ENCODE results near the gene PREX1. TPM values are rescaled to one million over a fixed set of nuclear protein-coding genes. Genes with fewer than 3 reads are reported as not detected.

The PREX1 gene
- total RNA-seq, 1 experiment from 2014 or later, result 3.3 TPM

DNA sequence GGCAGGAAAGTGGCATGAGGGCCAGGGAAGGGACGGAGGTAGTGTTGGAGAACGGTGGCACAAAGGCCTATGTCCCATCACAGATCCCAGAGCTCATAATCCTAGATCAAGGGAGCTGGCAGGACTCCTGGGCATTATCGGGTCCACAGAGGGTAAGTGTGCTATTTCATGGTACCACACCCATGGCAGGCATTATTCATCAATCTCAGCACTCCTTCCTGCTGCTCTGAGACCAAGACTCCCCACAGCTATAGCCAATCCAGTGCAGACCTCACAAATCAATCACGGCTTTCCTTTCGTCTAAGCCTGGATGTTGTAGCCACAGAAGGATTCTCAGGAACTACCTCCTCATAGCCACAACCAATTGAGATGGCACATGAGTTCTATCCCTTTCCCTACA, 187.9 kb downstream of the PREX1 start:
- Histone ChIP-seq H3K4me3 (no peak overlapping the region), H3K4me2 (no peak overlapping the region), H4K20me1 (ENCODE audit: insufficient read depth) (no peaks in the 10 kb centered on the region), H3K79me2 (ENCODE audit: low read depth) (no peaks in the 10 kb centered on the region), H3K27me3 (ENCODE audit: insufficient read depth, low read depth) (no peaks in the 10 kb centered on the region), H3K4me1 (replicated peaks; ENCODE audit: insufficient read depth) (peaks cover 22% of the 10 kb centered on the region), H3K9me2 (ENCODE audit: insufficient read depth) (no peaks in the 10 kb centered on the region), H3K9me3 (ENCODE audit: insufficient read depth, low read depth) (no peaks in the 10 kb centered on the region), H2AFZ (no peak overlapping the region), H3K36me3 (ENCODE audit: low read depth) (no peaks in the 10 kb centered on the region), H3F3A (ENCODE audit: insufficient read depth, low read depth) (peaks cover 5% of the 10 kb centered on the region; the same call in 1 of the 2 replicates), H3K27ac (no peak overlapping the region)
- ChIA-PET POLR2A (ENCODE audit: unreplicated experiment) (no interaction called here), CTCF (interaction anchor here (0.6 kb wide), 1 partner anchor 542 kb away, joined by 3 read pairs; no protein-coding TSS in a partner anchor)
- no peak for DNase-seq
- no peak for TF ChIP-seq EZH2 (IDR thresholded peaks at IDR 0.05; ENCODE audit: low read depth)
- TF ChIP-seq, protein P1, sequence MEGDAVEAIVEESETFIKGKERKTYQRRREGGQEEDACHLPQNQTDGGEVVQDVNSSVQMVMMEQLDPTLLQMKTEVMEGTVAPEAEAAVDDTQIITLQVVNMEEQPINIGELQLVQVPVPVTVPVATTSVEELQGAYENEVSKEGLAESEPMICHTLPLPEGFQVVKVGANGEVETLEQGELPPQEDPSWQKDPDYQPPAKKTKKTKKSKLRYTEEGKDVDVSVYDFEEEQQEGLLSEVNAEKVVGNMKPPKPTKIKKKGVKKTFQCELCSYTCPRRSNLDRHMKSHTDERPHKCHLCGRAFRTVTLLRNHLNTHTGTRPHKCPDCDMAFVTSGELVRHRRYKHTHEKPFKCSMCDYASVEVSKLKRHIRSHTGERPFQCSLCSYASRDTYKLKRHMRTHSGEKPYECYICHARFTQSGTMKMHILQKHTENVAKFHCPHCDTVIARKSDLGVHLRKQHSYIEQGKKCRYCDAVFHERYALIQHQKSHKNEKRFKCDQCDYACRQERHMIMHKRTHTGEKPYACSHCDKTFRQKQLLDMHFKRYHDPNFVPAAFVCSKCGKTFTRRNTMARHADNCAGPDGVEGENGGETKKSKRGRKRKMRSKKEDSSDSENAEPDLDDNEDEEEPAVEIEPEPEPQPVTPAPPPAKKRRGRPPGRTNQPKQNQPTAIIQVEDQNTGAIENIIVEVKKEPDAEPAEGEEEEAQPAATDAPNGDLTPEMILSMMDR (conservative IDR thresholded peaks at IDR 0.05), result no peak
- BruUV-seq (replicated peaks), result no TSS peak
- intact Hi-C loops (cut with micrococcal nuclease; ENCODE audit: unreplicated experiment), result loop anchor here (1.0 to 10.0 kb wide), 4 partner anchors 11 to 467 kb away; partner anchors contain the start of gene CSE1L

DNA sequence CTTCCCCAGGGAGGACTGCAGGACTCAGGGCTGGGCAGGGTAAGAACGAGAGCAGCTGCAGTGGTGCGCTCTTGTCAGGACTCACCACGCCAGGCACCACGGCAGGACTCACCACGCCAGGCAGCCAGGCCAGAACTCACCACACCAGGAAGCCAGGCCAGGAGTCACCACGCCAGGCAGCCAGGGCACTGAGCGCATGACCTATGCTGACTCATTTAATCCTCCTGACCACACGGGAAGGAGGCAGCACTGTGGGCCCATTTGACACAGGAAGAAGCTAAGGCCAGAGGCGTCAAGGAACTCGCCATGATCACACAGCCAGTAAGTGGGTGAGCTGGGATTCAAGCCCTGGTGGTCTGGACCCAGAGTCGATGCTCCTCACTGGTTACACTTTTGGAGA, 189.3 kb downstream of the PREX1 start:
- H2AFZ ChIP-seq, result no peak overlapping the region
- H3K4me1 ChIP-seq (replicated peaks; ENCODE audit: insufficient read depth), result peaks cover 22% of the 10 kb centered on the region
- no TSS peak for BruUV-seq (replicated peaks)
- ChIA-PET POLR2A (ENCODE audit: unreplicated experiment) (interaction anchor here (0.5 to 0.6 kb wide), 2 partner anchors 70 to 307 kb away, joined by 7 to 10 read pairs; no protein-coding TSS in a partner anchor), CTCF (interaction anchor here (0.6 to 1.4 kb wide), 3 partner anchors 19 to 1082 kb away, joined by 3 to 4 read pairs (median 3); no protein-coding TSS in a partner anchor)
- peak overlapping the region; percentile 15; the same call in 1 of the 2 replicates for H3K27ac ChIP-seq
- no peaks in the 10 kb centered on the region for H3K27me3 ChIP-seq (ENCODE audit: insufficient read depth, low read depth)
- H3F3A ChIP-seq (ENCODE audit: insufficient read depth, low read depth), result peaks cover 5% of the 10 kb centered on the region; the same call in 1 of the 2 replicates
- TF ChIP-seq, protein P1 (conservative IDR thresholded peaks at IDR 0.05), result no peak
- no peak for TF ChIP-seq EZH2 (IDR thresholded peaks at IDR 0.05; ENCODE audit: low read depth)
- H3K36me3 ChIP-seq (ENCODE audit: low read depth), result no peaks in the 10 kb centered on the region
- H3K9me2 ChIP-seq (ENCODE audit: insufficient read depth), result no peaks in the 10 kb centered on the region
- intact Hi-C loops (cut with micrococcal nuclease; ENCODE audit: unreplicated experiment), result loop anchor here (5.0 to 10.0 kb wide), 3 partner anchors 344 to 469 kb away; partner anchors contain the start of gene CSE1L
- no peaks in the 10 kb centered on the region for H3K9me3 ChIP-seq (ENCODE audit: insufficient read depth, low read depth)
- H3K4me2 ChIP-seq, result peak overlapping the region; percentile 37
- H4K20me1 ChIP-seq (ENCODE audit: insufficient read depth), result no peaks in the 10 kb centered on the region
- DNase-seq, result peak; percentile 76 to 87
- no peaks in the 10 kb centered on the region for H3K79me2 ChIP-seq (ENCODE audit: low read depth)
- H3K4me3 ChIP-seq, result no peak overlapping the region

DNA sequence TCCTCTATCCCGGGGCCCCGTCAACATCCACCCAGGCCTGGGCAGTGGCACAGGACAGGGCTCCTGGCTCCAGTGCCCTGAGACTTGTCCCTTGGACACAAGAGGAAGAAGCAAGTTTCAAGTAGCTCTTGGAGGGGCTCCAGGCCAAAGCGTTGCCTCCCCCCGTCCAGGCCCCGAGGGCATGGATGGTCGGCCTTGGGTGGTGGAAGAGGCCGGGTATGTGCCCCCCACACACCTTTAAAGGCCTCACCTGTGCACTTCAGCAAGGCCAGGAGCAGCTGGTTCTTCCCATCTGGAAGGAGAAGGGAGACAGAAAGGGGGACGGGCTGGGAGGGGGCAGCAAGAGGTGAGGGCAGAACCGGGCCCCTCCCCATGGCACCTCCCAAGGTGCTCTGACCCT, 190.3 kb downstream of the PREX1 start:
- POLR2A ChIA-PET (ENCODE audit: unreplicated experiment), result no interaction called here

More for the DNA sequence above, 190.3 kb downstream of the PREX1 start:
- H3K9me2 ChIP-seq (ENCODE audit: insufficient read depth), result no peaks in the 10 kb centered on the region
- peaks cover 5% of the 10 kb centered on the region; the same call in 1 of the 2 replicates for H3F3A ChIP-seq (ENCODE audit: insufficient read depth, low read depth)
- CTCF ChIA-PET, result no interaction called here
- H3K9me3 ChIP-seq (ENCODE audit: insufficient read depth, low read depth), result no peaks in the 10 kb centered on the region
- no peak overlapping the region for H3K27ac ChIP-seq
- peaks cover 17% of the 10 kb centered on the region for H3K4me1 ChIP-seq (replicated peaks; ENCODE audit: insufficient read depth)
- H3K4me2 ChIP-seq, result no peak overlapping the region
- no TSS peak for BruUV-seq (replicated peaks)
- DNase-seq, result no peak
- intact Hi-C loops (cut with micrococcal nuclease; ENCODE audit: unreplicated experiment), result loop anchor here (5.0 to 10.0 kb wide), 3 partner anchors 345 to 470 kb away; partner anchors contain the start of gene CSE1L
- H2AFZ ChIP-seq, result no peak overlapping the region
- no peaks in the 10 kb centered on the region for H3K79me2 ChIP-seq (ENCODE audit: low read depth)
- TF ChIP-seq EZH2 (IDR thresholded peaks at IDR 0.05; ENCODE audit: low read depth), result no peak
- TF ChIP-seq, protein P1 (conservative IDR thresholded peaks at IDR 0.05), result no peak
- no peak overlapping the region for H3K4me3 ChIP-seq
- H3K36me3 ChIP-seq (ENCODE audit: low read depth), result no peaks in the 10 kb centered on the region
- no peaks in the 10 kb centered on the region for H3K27me3 ChIP-seq (ENCODE audit: insufficient read depth, low read depth)
- no peaks in the 10 kb centered on the region for H4K20me1 ChIP-seq (ENCODE audit: insufficient read depth)

All from PC-9 (cell line).